ENCODE results near the gene UBE4A. TPM values are rescaled to one million over a fixed set of nuclear protein-coding genes. Genes with fewer than 3 reads are reported as not detected.

UBE4A gene
- total RNA-seq, 1 donor from 2014 or later: 32.0 TPM

DNA sequence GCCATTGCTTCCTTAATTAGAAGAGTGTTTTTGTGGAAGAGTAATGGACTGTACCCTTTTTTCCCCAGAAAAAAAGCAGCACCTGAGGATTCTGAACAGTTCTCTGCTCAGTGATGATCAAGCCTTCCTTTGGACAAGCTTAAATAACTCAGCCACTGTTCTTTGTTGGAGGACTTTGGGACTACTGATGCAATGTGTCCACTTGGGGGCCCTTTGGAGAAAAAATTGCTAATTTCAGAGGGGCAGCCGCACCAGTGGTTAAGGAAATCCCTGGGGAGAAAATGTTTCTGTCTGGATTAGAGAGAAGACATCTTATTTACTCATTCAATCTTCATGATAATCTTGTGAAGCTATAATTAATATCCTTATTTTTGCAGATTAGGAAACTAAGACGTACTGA, 71.6 kb downstream of the UBE4A start:
- Mint-ChIP-seq H3K27me3 (ENCODE audit: unreplicated experiment) (peaks cover 6% of the 10 kb centered on the region), H3K4me3 (ENCODE audit: unreplicated experiment) (no peak overlapping the region), H3K36me3 (ENCODE audit: low read depth, unreplicated experiment) (no peaks in the 10 kb centered on the region), H3K27ac (ENCODE audit: unreplicated experiment) (no peak overlapping the region), H3K4me1 (ENCODE audit: unreplicated experiment) (peaks cover 9% of the 10 kb centered on the region), H3K9me3 (ENCODE audit: unreplicated experiment) (no peaks in the 10 kb centered on the region)
- no peak for DNase-seq (ENCODE audit: low spot score)
- TF ChIP-seq, protein P1, sequence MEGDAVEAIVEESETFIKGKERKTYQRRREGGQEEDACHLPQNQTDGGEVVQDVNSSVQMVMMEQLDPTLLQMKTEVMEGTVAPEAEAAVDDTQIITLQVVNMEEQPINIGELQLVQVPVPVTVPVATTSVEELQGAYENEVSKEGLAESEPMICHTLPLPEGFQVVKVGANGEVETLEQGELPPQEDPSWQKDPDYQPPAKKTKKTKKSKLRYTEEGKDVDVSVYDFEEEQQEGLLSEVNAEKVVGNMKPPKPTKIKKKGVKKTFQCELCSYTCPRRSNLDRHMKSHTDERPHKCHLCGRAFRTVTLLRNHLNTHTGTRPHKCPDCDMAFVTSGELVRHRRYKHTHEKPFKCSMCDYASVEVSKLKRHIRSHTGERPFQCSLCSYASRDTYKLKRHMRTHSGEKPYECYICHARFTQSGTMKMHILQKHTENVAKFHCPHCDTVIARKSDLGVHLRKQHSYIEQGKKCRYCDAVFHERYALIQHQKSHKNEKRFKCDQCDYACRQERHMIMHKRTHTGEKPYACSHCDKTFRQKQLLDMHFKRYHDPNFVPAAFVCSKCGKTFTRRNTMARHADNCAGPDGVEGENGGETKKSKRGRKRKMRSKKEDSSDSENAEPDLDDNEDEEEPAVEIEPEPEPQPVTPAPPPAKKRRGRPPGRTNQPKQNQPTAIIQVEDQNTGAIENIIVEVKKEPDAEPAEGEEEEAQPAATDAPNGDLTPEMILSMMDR (IDR thresholded peaks at IDR 0.05; ENCODE audit: unreplicated experiment): no peak

DNA sequence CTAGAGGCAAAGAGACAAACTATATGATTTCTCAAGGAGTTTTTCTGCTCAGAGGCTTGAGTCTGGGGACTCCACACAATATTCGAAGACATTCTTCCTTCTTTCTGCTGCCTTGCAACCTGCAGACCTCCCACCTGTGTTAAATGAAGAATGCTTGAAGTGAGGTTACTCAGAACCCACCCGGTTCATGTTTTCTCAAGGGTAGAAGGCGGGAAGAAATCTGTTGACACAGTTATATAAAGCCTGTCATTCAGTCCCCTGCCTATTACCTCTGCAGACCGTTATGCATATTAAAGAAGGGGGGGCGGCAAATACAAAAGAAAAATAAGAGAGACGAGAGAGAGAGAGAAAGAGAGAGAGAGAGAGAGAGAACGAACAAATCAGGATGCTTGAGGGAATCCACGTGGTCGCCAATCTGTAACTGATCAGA, 74.7 kb downstream of the UBE4A start:
- Mint-ChIP-seq H3K27ac (ENCODE audit: unreplicated experiment) (no peak overlapping the region), H3K4me1 (ENCODE audit: unreplicated experiment) (peaks cover 17% of the 10 kb centered on the region), H3K4me3 (ENCODE audit: unreplicated experiment) (peak overlapping the region; percentile 90), H3K27me3 (ENCODE audit: unreplicated experiment) (peaks cover 6% of the 10 kb centered on the region), H3K36me3 (ENCODE audit: low read depth, unreplicated experiment) (no peaks in the 10 kb centered on the region), H3K9me3 (ENCODE audit: unreplicated experiment) (no peaks in the 10 kb centered on the region)
- DNase-seq (ENCODE audit: low spot score): no peak
- TF ChIP-seq, protein P1 (IDR thresholded peaks at IDR 0.05; ENCODE audit: unreplicated experiment): no peak

DNA sequence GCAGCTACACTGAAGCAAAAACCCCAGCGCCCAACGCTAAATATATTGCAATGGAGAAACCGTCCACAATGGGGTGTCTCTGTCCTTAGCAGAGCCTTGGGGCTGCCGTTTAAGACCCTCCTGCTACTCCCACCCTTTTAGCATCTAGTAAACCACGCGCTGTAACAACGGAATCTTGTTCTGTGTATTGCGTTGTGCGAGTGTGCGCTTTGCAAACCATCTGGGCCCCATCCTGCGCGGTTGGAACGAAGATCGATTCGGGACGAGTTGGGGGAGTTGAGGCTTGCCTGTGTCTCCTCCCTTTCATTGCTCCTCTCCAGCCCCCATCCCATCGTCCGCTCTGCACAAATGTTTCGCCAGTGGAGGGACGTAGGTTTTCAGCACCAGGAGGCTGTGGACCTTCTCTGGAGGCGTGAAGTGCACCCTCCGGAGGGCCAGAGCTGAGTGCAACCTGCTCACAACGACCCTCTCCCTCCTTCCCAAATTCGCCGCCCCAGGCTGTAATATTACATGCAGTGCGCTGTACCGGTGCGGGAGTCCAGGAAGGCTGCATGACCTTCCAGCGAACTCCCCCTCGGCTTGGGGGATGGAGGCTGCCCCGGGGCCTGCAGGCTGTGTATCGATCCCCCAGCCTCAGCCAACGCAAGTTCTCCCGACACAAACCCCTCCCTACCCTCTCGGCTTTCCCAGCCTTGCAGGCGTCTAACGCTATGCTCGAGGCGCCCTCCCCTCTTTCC, 75.3 kb downstream of the UBE4A start:
- peak; percentile 50 for DNase-seq (ENCODE audit: low spot score)
- Mint-ChIP-seq H3K27ac (ENCODE audit: unreplicated experiment) (no peak overlapping the region), H3K4me3 (ENCODE audit: unreplicated experiment) (peak overlapping the region; percentile 90), H3K36me3 (ENCODE audit: low read depth, unreplicated experiment) (no peaks in the 10 kb centered on the region), H3K9me3 (ENCODE audit: unreplicated experiment) (no peaks in the 10 kb centered on the region), H3K4me1 (ENCODE audit: unreplicated experiment) (peaks cover 21% of the 10 kb centered on the region), H3K27me3 (ENCODE audit: unreplicated experiment) (peaks cover 6% of the 10 kb centered on the region)
- TF ChIP-seq, protein P1 (IDR thresholded peaks at IDR 0.05; ENCODE audit: unreplicated experiment): no peak

DNA sequence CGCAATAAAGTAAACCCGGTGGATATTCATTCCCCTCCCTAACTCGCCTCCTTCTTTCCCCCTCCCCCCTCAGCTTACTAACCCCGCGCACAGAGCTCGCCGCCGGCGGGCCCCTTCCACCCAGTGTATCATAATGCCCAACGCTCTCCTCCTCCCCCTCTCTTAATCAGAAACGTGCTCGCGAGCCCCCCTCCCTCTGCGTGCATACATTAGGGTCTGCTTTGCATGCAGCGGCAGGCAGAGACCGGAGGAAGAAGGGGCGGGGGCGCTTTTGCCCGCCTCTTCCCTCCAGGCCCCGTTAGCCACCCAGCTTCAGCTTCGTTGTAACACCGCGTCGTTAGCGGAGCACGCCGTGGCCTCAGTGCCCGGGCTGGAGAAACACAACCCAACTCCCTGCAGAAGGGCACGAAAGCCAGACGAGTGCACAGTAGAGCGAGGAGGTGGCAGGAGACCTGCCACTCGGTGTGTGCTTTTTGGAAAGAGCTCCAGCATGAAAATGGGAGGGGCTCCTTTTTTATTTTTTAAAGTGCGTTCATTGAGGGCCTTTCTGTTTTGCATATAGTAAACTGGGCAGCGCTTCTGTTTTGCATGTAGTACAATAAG, 76.0 kb downstream of the UBE4A start:
- Mint-ChIP-seq H3K36me3 (ENCODE audit: low read depth, unreplicated experiment) (no peaks in the 10 kb centered on the region), H3K4me1 (ENCODE audit: unreplicated experiment) (peaks cover 28% of the 10 kb centered on the region), H3K9me3 (ENCODE audit: unreplicated experiment) (no peaks in the 10 kb centered on the region), H3K27me3 (ENCODE audit: unreplicated experiment) (peaks cover 6% of the 10 kb centered on the region), H3K27ac (ENCODE audit: unreplicated experiment) (peak overlapping the region; percentile 24), H3K4me3 (ENCODE audit: unreplicated experiment) (peak overlapping the region; percentile 90)
- peak; percentile 60 for DNase-seq (ENCODE audit: low spot score)
- TF ChIP-seq, protein P1 (IDR thresholded peaks at IDR 0.05; ENCODE audit: unreplicated experiment): no peak

All from endothelial cell (in vitro differentiated cells).